HepG2 (cell line): ENCODE measurements around the gene UBL7. TPM values are rescaled to one million over a fixed set of nuclear protein-coding genes. Genes with fewer than 3 reads are reported as not detected.

Experiments used
- ATAC-seq: fragments of 200-7000 bp; cut with Tn5 transposase; 3 replicates; pipeline ENCODE4 v1.9.1; 2020; ENCODE audit warnings: mild to moderate bottlenecking, moderate library complexity
- BruUV-seq: library from RNA; stranded (reverse); fragments of 400-500 nt; replicated peaks from 2 replicates; lab custom pipeline; 2021; lab: Mats Ljungman, UMichigan
- CTCF ChIA-PET: fragments of 300-600 bp; formaldehyde crosslinking; extraction: SDS; loops from one replicate; lab custom pipeline; 2021; ENCODE audit warnings: low total read pairs, inconsistent platforms, low intra/inter-chr PET ratio; lab: Yijun Ruan, JAX
- POLR2A ChIA-PET: fragments of 350-600 bp; sonication (Branson Sonifier 250); formaldehyde crosslinking; loops from one replicate; lab custom pipeline; 2020; ENCODE audit warnings: antibody characterized with exemption, inconsistent platforms; lab: Yijun Ruan, JAX
- DNase-seq: peaks from one replicate; pipeline ENCODE4 v3.0.0-alpha.2; 2015; ENCODE audit warnings: low spot score
- FAIRE-seq: peaks from 3 replicates; lab custom pipeline; 2011; peaks lifted over from hg19 to GRCh38; lab: Jason Lieb, UNC
- H2AFZ ChIP-seq: one replicate; pipeline ENCODE4 v1.6.1; 2011; ENCODE audit warnings: low read length, inconsistent platforms
- H3K27ac ChIP-seq: fragments of 300-600 bp; 3 replicates; pipeline ENCODE4 v1.8.0; 2011; ENCODE audit warnings: mixed run types, mild to moderate bottlenecking, mixed read lengths, low read length, inconsistent platforms; ENCODE audit not compliant: insufficient read depth; ENCODE audit errors: extremely low read length
- H3K27me3 ChIP-seq, 2 experiments: fragments of 200-600 bp in 1 of 2; 2 replicates in 1 of 2; 3 replicates in 1 of 2; pipeline versions ENCODE4 v1.6.0 to v1.8.0; 2011; ENCODE audit warnings: low read length in 2 of 2, mild to moderate bottlenecking in 2 of 2, moderate library complexity in 2 of 2, inconsistent platforms in 1 of 2; ENCODE audit not compliant: insufficient read depth in 2 of 2, control insufficient read depth in 1 of 2
- H3K36me3 ChIP-seq, 2 experiments: fragments of 200-600 bp in 1 of 2; replicated peaks in 1 of 2; 2 replicates in 1 of 2; 3 replicates in 1 of 2; pipeline versions ENCODE4 v1.5.1 to v1.8.0; 2011; ENCODE audit warnings: low read length in 2 of 2, inconsistent platforms in 1 of 2; ENCODE audit not compliant: insufficient read depth in 2 of 2, control insufficient read depth in 1 of 2
- H3K4me1 ChIP-seq: 2 replicates; pipeline ENCODE4 v1.5.1; 2012; ENCODE audit warnings: low read length, inconsistent platforms; ENCODE audit not compliant: insufficient read depth
- H3K4me2 ChIP-seq: 2 replicates; pipeline ENCODE4 v1.6.0; 2011; ENCODE audit warnings: low read depth, low read length, inconsistent platforms
- H3K4me3 ChIP-seq, 3 experiments: fragments of 200-600 bp in 1 of 3; sonication (generic), shearing (Covaris generic) in 1 of 3; replicated peaks in 1 of 3; 2 replicates each; pipeline ENCODE4 v1.5.1; 2011 to 2016; ENCODE audit warnings: low read length in 3 of 3, inconsistent platforms in 2 of 3, low read depth in 2 of 3, mild to moderate bottlenecking in 2 of 3, control low read depth in 1 of 3, mixed read lengths in 1 of 3; ENCODE audit not compliant: insufficient read depth in 1 of 3
- H3K79me2 ChIP-seq: one replicate; pipeline ENCODE4 v1.6.1; 2011; ENCODE audit warnings: low read length, inconsistent platforms; ENCODE audit not compliant: insufficient read depth
- H3K9ac ChIP-seq: 2 replicates; pipeline ENCODE4 v1.6.0; 2011; ENCODE audit warnings: mild to moderate bottlenecking, low read depth, low read length, inconsistent platforms; ENCODE audit not compliant: insufficient read depth
- H3K9me3 ChIP-seq: 2 replicates; pipeline ENCODE4 v1.5.1; 2012; ENCODE audit warnings: mild to moderate bottlenecking, low read length
- H4K20me1 ChIP-seq: 2 replicates; pipeline ENCODE4 v1.6.0; 2011; ENCODE audit warnings: inconsistent platforms, mild to moderate bottlenecking, low read length, moderate library complexity; ENCODE audit not compliant: insufficient read depth
- CBFB ChIP-seq: sonication (generic); formaldehyde crosslinking; IDR thresholded peaks from 2 replicates; pipeline ENCODE4 v1.4.0; 2020; ENCODE audit warnings: missing genetic modification reagents
- MEIS1 ChIP-seq: sonication (generic); formaldehyde crosslinking; IDR thresholded peaks from 2 replicates; pipeline ENCODE4 v1.9.0; 2021; ENCODE audit warnings: mild to moderate bottlenecking, missing genetic modification reagents, moderate library complexity, borderline replicate concordance
- ZBTB1 ChIP-seq: sonication (generic); formaldehyde crosslinking; IDR thresholded peaks from 2 replicates; pipeline ENCODE4 v1.4.0; 2020; ENCODE audit warnings: missing genetic modification reagents, borderline replicate concordance
- ZNF619 ChIP-seq: sonication (generic); formaldehyde crosslinking; IDR thresholded peaks from 2 replicates; pipeline ENCODE4 v1.4.0; 2020; ENCODE audit warnings: mild to moderate bottlenecking, missing genetic modification reagents
- ZNF703 ChIP-seq: sonication (generic); formaldehyde crosslinking; IDR thresholded peaks from 2 replicates; pipeline ENCODE4 v1.5.1; 2020; ENCODE audit warnings: missing genetic modification reagents, mild to moderate bottlenecking, moderate library complexity, borderline replicate concordance
- ZNF839 ChIP-seq: sonication (generic); formaldehyde crosslinking; IDR thresholded peaks from 2 replicates; pipeline ENCODE4 v1.4.0; 2020; ENCODE audit warnings: missing genetic modification reagents, mild to moderate bottlenecking, borderline replicate concordance
- WGBS: methylation state at CpG from one replicate; pipeline ENCODE4 v1.1.6; 2017; ENCODE audit warnings: low lambda C conversion rate; 5-methylcytosine and 5-hydroxymethylcytosine counted together
- in situ Hi-C: cut with HindIII; loops from 2 replicates; pipeline ENCODE4 v1.10.0; 2017; ENCODE audit warnings: low pct_unique_long_range_greater_than_20kb; ENCODE audit not compliant: extremely low pct_ligation_motif_present
- intact Hi-C: fragments of 100-400 bp; cut with micrococcal nuclease; formaldehyde crosslinking; loops from one replicate; pipeline ENCODE4 v1.10.0; 2022; ENCODE audit not compliant: unreplicated experiment
- polyA plus RNA-seq, 8 experiments: library from polyadenylated mRNA; depleted of rRNA in 3 of 8; stranded (reverse) in 7 of 8; unstranded in 1 of 8; fragments of >200 nt; fragmentation: Illumina TruSeq in 4 of 8; extraction: Trizol in 4 of 8; gene quantifications; 2 replicates each; pipeline versions ENCODE4 v1.2.1 to v1.2.3, GENCODE V29; 2011 to 2016; ENCODE audit warnings: low read depth in 4 of 8, missing spikeins in 1 of 8, mixed read lengths in 1 of 8; ENCODE audit not compliant: insufficient read depth in 1 of 8
- total RNA-seq, 5 experiments: library from RNA; depleted of rRNA; stranded (reverse); fragments of >200 nt; fragmentation: Illumina TruSeq; extraction: Trizol; gene quantifications; 2 replicates each; pipeline ENCODE4 v1.2.3, GENCODE V29; 2016; ENCODE audit warnings: low read depth in 1 of 5
- TF ChIP-seq, protein P1 (sequence below): sonication (generic); formaldehyde crosslinking; conservative IDR thresholded peaks from 2 replicates; pipeline ENCODE4 v1.8.0; 2022; ENCODE audit warnings: low read depth, missing genetic modification reagents
- TF ChIP-seq, protein P2 (sequence below): sonication (generic); formaldehyde crosslinking; IDR thresholded peaks from 2 replicates; pipeline ENCODE4 v1.9.0; 2021; ENCODE audit warnings: mild to moderate bottlenecking, missing genetic modification reagents
- TF ChIP-seq, protein P3 (sequence below), 2 experiments: sonication (generic) in 1 of 2; formaldehyde crosslinking in 1 of 2; IDR thresholded peaks; 2 replicates each; pipeline versions ENCODE4 v1.5.1 to v1.6.1; 2011 to 2020; ENCODE audit warnings: borderline replicate concordance in 1 of 2, low read depth in 1 of 2, low read length in 1 of 2, mild to moderate bottlenecking in 1 of 2, missing genetic modification reagents in 1 of 2, moderate library complexity in 1 of 2

UBL7 gene
- total and polyA plus RNA-seq, 2 of the 13 experiments (the other 11 are each of a cell fraction or from before 2014, with no cell fraction given): 55.0 to 63.5 TPM

DNA sequence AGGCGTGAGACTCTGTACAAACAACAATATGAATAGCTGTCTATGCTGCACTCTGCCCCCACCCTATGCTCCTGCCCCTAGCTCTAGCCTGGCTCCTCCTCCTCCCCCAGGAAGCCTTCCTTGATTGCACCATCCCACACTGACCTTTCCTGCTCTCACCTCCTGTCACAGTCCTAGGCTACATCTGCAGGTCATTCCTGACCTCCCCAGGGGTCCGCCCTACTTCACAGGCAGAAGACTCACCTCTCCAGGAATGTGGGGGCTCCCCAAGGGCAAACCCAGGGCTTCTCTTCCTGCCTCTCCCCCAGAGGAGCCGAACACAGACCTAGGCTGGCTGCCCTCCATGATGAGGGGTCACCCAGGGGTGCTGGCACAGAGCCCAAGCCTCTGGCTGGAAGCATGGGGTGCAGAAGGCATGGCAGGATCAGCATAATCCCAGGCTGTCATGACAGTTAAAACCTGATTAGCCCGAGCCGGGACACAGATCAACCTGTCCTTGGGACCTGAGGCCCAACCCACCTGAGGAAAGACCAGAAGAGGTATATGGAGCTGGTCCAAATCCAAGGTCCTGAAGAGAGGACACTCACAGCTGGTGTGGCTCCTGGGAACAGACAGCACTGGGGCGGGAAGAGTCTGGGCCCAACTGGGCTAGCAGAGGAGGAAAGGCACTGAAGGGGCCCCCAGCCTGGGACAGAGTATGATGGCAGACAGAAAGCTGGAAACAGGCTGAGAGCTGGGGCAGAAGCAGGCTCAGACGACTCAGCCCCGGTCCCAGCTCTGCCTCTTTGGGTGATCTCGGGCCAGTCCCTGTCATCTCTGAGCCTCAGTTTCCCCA, 33.1 kb downstream of the UBL7 start:
- no peak overlapping the region for H3K4me2 ChIP-seq
- BruUV-seq: no TSS peak
- DNase-seq: peak; percentile 58
- H3K27ac ChIP-seq: peak overlapping the region; percentile 33
- peaks cover 65% of the 10 kb centered on the region for H3K79me2 ChIP-seq
- ChIA-PET CTCF (no interaction called here), POLR2A (interaction anchor here (0.8 to 9.8 kb wide), 3 partner anchors 9 to 33 kb away, joined by 3 to 140 read pairs (median 10); partner anchors contain the start of gene UBL7)
- H3K36me3 ChIP-seq: peaks cover 0 to 1% of the 10 kb centered on the region in 2 experiments; a peak in 3 of 5 replicates
- no peak for FAIRE-seq
- H3K9me3 ChIP-seq: no peaks in the 10 kb centered on the region
- 81% methylated on average over 8 of the region's 9 CpGs for WGBS
- ATAC-seq: peak; percentile 5
- peaks cover 100% of the 10 kb centered on the region for H3K4me1 ChIP-seq
- H3K4me3 ChIP-seq: no peak overlapping the region
- intact Hi-C loops: no loop called here
- no peak overlapping the region for H2AFZ ChIP-seq
- in situ Hi-C loops: no loop called here
- no peak overlapping the region for H3K9ac ChIP-seq
- no peaks in the 10 kb centered on the region for H3K27me3 ChIP-seq
- peaks cover 19% of the 10 kb centered on the region for H4K20me1 ChIP-seq
- TF ChIP-seq ZNF619 (CRISPR knock-in tag): no peak
- TF ChIP-seq ZNF703 (CRISPR knock-in tag): no peak
- TF ChIP-seq, protein P1, sequence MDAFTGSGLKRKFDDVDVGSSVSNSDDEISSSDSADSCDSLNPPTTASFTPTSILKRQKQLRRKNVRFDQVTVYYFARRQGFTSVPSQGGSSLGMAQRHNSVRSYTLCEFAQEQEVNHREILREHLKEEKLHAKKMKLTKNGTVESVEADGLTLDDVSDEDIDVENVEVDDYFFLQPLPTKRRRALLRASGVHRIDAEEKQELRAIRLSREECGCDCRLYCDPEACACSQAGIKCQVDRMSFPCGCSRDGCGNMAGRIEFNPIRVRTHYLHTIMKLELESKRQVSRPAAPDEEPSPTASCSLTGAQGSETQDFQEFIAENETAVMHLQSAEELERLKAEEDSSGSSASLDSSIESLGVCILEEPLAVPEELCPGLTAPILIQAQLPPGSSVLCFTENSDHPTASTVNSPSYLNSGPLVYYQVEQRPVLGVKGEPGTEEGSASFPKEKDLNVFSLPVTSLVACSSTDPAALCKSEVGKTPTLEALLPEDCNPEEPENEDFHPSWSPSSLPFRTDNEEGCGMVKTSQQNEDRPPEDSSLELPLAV (CRISPR knock-in tag): no peak
- TF ChIP-seq ZBTB1 (CRISPR knock-in tag): no peak
- TF ChIP-seq CBFB (CRISPR knock-in tag): no peak
- TF ChIP-seq MEIS1 (CRISPR knock-in tag): no peak
- TF ChIP-seq, protein P2, sequence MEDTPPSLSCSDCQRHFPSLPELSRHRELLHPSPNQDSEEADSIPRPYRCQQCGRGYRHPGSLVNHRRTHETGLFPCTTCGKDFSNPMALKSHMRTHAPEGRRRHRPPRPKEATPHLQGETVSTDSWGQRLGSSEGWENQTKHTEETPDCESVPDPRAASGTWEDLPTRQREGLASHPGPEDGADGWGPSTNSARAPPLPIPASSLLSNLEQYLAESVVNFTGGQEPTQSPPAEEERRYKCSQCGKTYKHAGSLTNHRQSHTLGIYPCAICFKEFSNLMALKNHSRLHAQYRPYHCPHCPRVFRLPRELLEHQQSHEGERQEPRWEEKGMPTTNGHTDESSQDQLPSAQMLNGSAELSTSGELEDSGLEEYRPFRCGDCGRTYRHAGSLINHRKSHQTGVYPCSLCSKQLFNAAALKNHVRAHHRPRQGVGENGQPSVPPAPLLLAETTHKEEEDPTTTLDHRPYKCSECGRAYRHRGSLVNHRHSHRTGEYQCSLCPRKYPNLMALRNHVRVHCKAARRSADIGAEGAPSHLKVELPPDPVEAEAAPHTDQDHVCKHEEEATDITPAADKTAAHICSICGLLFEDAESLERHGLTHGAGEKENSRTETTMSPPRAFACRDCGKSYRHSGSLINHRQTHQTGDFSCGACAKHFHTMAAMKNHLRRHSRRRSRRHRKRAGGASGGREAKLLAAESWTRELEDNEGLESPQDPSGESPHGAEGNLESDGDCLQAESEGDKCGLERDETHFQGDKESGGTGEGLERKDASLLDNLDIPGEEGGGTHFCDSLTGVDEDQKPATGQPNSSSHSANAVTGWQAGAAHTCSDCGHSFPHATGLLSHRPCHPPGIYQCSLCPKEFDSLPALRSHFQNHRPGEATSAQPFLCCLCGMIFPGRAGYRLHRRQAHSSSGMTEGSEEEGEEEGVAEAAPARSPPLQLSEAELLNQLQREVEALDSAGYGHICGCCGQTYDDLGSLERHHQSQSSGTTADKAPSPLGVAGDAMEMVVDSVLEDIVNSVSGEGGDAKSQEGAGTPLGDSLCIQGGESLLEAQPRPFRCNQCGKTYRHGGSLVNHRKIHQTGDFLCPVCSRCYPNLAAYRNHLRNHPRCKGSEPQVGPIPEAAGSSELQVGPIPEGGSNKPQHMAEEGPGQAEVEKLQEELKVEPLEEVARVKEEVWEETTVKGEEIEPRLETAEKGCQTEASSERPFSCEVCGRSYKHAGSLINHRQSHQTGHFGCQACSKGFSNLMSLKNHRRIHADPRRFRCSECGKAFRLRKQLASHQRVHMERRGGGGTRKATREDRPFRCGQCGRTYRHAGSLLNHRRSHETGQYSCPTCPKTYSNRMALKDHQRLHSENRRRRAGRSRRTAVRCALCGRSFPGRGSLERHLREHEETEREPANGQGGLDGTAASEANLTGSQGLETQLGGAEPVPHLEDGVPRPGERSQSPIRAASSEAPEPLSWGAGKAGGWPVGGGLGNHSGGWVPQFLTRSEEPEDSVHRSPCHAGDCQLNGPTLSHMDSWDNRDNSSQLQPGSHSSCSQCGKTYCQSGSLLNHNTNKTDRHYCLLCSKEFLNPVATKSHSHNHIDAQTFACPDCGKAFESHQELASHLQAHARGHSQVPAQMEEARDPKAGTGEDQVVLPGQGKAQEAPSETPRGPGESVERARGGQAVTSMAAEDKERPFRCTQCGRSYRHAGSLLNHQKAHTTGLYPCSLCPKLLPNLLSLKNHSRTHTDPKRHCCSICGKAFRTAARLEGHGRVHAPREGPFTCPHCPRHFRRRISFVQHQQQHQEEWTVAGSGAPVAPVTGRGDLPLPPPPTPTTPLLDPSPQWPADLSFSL (CRISPR knock-in tag): no peak
- TF ChIP-seq ZNF839 (CRISPR knock-in tag): no peak
- TF ChIP-seq, protein P3, sequence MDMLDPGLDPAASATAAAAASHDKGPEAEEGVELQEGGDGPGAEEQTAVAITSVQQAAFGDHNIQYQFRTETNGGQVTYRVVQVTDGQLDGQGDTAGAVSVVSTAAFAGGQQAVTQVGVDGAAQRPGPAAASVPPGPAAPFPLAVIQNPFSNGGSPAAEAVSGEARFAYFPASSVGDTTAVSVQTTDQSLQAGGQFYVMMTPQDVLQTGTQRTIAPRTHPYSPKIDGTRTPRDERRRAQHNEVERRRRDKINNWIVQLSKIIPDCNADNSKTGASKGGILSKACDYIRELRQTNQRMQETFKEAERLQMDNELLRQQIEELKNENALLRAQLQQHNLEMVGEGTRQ (IDR thresholded peaks at IDR 0.05; ENCODE audit: low read depth, low read length): no peak
- TF ChIP-seq, protein P3 (CRISPR knock-in tag; IDR thresholded peaks at IDR 0.05; ENCODE audit: borderline replicate concordance): no peak
